ENCODE results near the gene CAPN8. TPM values are rescaled to one million over a fixed set of nuclear protein-coding genes. Genes with fewer than 3 reads are reported as not detected.
A peak's percentile ranks its signal among the peaks of the same experiment; 100 is the strongest.

CAPN8 gene
- total RNA-seq, 6 donors from 2014 or later = 40.3 to 274 (median 74.3) TPM

- Histone ChIP-seq H3K36me3 (no peaks in the 10 kb centered on the region), H3K27ac (no peak overlapping the region), H3K27me3 (no peaks in the 10 kb centered on the region), H3K4me3 (no peak overlapping the region), H3K9me3 (peaks cover 0 to 6% (median 2%) of the 10 kb centered on the region in 4 donors), H3K4me1 (peaks cover 0 to 17% (median 6%) of the 10 kb centered on the region in 4 donors)
- ATAC-seq (ENCODE audit: low FRiP score in 2 of 2) = peak; percentile 61 to 63
- peak in 1 of 2 donors; percentile 60 for DNase-seq
- TF ChIP-seq POLR2A (IDR thresholded peaks at IDR 0.05) (no peak), EP300 (IDR thresholded peaks at IDR 0.05) (no peak), CTCF (IDR thresholded peaks at IDR 0.05) (peak in 5 of 6 experiments; percentile 16 to 63 (median 46)), POLR2AphosphoS5 (IDR thresholded peaks at IDR 0.05) (no peak)
- 67 to 70% methylated on average over 6 to 7 of the region's 7 CpGs for WGBS, 2 donors
Observed at GRCh38 chr1:223670458-223671159, 5.1 kb upstream of the CAPN8 start.

GRCh38 chr1:223669003-223669795 is 3.7 kb upstream of the CAPN8 start:
- Histone ChIP-seq H3K27ac (no peak overlapping the region), H3K9me3 (peaks cover 0 to 3% (median under 1%) of the 10 kb centered on the region in 4 donors), H3K36me3 (no peaks in the 10 kb centered on the region), H3K4me3 (no peak overlapping the region), H3K4me1 (peaks cover 0 to 17% (median 6%) of the 10 kb centered on the region in 4 donors), H3K27me3 (no peaks in the 10 kb centered on the region)
- WGBS, 2 donors = 69 to 88% methylated on average over 4 to 6 of the region's 6 CpGs
- DNase-seq (no peak), ATAC-seq (ENCODE audit: low FRiP score in 2 of 2) (no peak)
- TF ChIP-seq POLR2AphosphoS5 (IDR thresholded peaks at IDR 0.05) (no peak), EP300 (IDR thresholded peaks at IDR 0.05) (no peak)

- no peak for ATAC-seq (ENCODE audit: low FRiP score in 2 of 2)
- TF ChIP-seq CTCF (IDR thresholded peaks at IDR 0.05) = no peak
- TF ChIP-seq POLR2AphosphoS5 (IDR thresholded peaks at IDR 0.05) = no peak
- no peak for TF ChIP-seq POLR2A (IDR thresholded peaks at IDR 0.05)
- TF ChIP-seq EP300 (IDR thresholded peaks at IDR 0.05) = no peak
- H3K4me1 ChIP-seq = peaks cover 0 to 21% (median 6%) of the 10 kb centered on the region in 4 donors
- peak overlapping the region in 1 of 4 donors; percentile 43 for H3K27ac ChIP-seq
- DNase-seq = peak in 1 of 2 donors; percentile 79
- WGBS, 2 donors = 91 to 94% methylated on average over 3 of the region's 3 CpGs
- H3K36me3 ChIP-seq = no peaks in the 10 kb centered on the region
- H3K9me3 ChIP-seq = no peaks in the 10 kb centered on the region
- H3K4me3 ChIP-seq = no peak overlapping the region
- H3K27me3 ChIP-seq = no peaks in the 10 kb centered on the region
Observed at GRCh38 chr1:223667484-223668182, 2.1 kb upstream of the CAPN8 start.

GRCh38 chr1:223664106-223664505 is 1.4 kb downstream of the CAPN8 start:
- TF ChIP-seq POLR2AphosphoS5 (IDR thresholded peaks at IDR 0.05) = peak in 1 of 2 donors; percentile 31
- TF ChIP-seq CTCF (IDR thresholded peaks at IDR 0.05) = no peak
- 60 to 76% methylated on average over 5 of the region's 5 CpGs for WGBS, 2 donors
- H3K9me3 ChIP-seq = no peaks in the 10 kb centered on the region
- peaks cover 0 to 31% (median 9%) of the 10 kb centered on the region in 4 donors for H3K4me1 ChIP-seq
- DNase-seq = peak in 1 of 2 donors; percentile 64
- peak overlapping the region in 3 of 4 donors; percentile 25 to 73 (median 65) for H3K27ac ChIP-seq
- ATAC-seq (ENCODE audit: low FRiP score in 2 of 2) = no peak
- peak overlapping the region in 3 of 4 donors; percentile 28 to 43 (median 40) for H3K4me3 ChIP-seq
- no peaks in the 10 kb centered on the region for H3K27me3 ChIP-seq
- no peaks in the 10 kb centered on the region for H3K36me3 ChIP-seq

GRCh38 chr1:223662943-223663342 is 2.6 kb downstream of the CAPN8 start:
- WGBS, 2 donors = 30 to 41% methylated on average over 5 of the region's 5 CpGs
- Histone ChIP-seq H3K27me3 (no peaks in the 10 kb centered on the region), H3K27ac (peak overlapping the region in 3 of 4 donors; percentile 47 to 73 (median 65)), H3K9me3 (no peaks in the 10 kb centered on the region), H3K4me1 (peaks cover 0 to 24% (median 6%) of the 10 kb centered on the region in 4 donors), H3K4me3 (peak overlapping the region in 2 of 4 donors; percentile 40 to 43), H3K36me3 (no peaks in the 10 kb centered on the region)
- no peak for TF ChIP-seq POLR2A (IDR thresholded peaks at IDR 0.05)
- peak in 1 of 2 donors; percentile 32 for TF ChIP-seq POLR2AphosphoS5 (IDR thresholded peaks at IDR 0.05)
- TF ChIP-seq CTCF (IDR thresholded peaks at IDR 0.05) = no peak
- peak in 2 of 4 donors; percentile 11 to 12 for TF ChIP-seq EP300 (IDR thresholded peaks at IDR 0.05)
- DNase-seq (peak in 1 of 2 donors; percentile 64), ATAC-seq (ENCODE audit: low FRiP score in 2 of 2) (peak; percentile 44 to 78)
